HFF-Myc (cell line): ENCODE data around the gene DDX42.

Source experiments
- DNase-seq: peaks from one replicate; pipeline ENCODE4 v3.0.0-alpha.2; 2011; ENCODE audit warnings: low read depth; ENCODE audit errors: extremely low read depth
- H3K4me3 ChIP-seq: replicated peaks from 2 replicates; pipeline ENCODE4 v1.5.1; 2011; ENCODE audit warnings: low read depth, mild to moderate bottlenecking, control low read depth, low read length
- TF ChIP-seq, protein P1 (sequence below): IDR thresholded peaks from 2 replicates; pipeline ENCODE4 v1.5.1; 2012; ENCODE audit warnings: mild to moderate bottlenecking, low read depth, low read length, control low read depth; ENCODE audit errors: missing control alignments

DDX42 gene

DNA sequence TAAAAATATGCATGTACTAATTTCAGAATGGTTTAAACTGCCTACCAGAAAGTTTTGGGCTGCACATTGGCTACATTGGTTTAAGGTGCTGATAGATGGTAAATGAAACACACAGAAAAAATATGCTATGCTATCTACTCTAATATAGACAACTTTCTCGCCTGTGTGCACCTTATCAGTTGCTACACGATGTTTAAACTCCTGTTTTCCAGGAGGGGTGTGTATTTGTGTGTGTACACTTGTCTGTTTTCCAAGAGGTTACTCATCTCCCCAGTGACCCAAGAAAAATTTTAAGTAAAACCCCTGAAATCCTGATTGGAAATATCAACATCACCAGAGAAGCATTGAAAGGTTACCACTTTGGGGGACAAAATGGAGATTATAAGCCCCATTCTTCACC lies 31.6 kb downstream of the DDX42 start:
- DNase-seq, result no peak
- no peak overlapping the region for H3K4me3 ChIP-seq
- TF ChIP-seq, protein P1, sequence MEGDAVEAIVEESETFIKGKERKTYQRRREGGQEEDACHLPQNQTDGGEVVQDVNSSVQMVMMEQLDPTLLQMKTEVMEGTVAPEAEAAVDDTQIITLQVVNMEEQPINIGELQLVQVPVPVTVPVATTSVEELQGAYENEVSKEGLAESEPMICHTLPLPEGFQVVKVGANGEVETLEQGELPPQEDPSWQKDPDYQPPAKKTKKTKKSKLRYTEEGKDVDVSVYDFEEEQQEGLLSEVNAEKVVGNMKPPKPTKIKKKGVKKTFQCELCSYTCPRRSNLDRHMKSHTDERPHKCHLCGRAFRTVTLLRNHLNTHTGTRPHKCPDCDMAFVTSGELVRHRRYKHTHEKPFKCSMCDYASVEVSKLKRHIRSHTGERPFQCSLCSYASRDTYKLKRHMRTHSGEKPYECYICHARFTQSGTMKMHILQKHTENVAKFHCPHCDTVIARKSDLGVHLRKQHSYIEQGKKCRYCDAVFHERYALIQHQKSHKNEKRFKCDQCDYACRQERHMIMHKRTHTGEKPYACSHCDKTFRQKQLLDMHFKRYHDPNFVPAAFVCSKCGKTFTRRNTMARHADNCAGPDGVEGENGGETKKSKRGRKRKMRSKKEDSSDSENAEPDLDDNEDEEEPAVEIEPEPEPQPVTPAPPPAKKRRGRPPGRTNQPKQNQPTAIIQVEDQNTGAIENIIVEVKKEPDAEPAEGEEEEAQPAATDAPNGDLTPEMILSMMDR, result no peak

DNA sequence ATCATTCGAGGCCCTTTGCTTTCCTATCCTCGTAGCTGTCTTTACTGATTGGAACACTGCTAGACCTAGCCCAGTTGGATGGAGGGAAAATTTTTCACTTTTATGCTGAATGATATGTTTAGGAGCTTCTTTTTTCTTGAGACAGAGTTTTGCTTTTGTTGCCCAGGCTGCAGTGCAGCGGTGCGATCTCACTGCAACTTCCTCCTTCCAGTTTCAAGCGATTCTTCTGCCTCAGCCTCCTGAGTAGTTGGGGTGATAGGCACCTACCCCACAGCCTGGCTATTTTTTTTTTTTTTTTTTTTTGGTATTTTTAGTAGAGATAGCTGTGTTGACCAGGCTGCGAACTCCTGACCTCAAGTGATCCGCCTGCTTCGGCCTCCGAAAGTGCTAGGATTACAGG lies 36.0 kb downstream of the DDX42 start:
- TF ChIP-seq, protein P1, result no peak
- DNase-seq, result no peak
- no peak overlapping the region for H3K4me3 ChIP-seq

DNA sequence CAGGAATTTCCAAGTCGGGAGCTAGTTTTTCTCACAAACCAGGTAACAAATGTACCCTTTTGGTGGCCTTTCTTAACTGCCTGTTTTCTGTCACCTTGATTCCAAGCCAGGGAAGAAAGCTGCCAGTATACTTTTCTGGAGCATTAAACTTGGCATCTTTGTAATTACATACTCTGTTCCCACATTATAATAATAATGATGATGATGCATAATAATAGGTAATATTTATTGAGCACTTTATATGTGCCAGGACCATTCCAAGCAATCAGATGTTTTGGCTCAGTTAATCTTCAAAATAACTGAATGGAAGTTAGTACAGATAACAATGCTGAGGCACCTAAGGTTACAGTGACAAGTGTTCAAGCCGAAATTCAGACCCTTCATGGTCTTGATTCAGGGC lies 42.2 kb downstream of the DDX42 start:
- no peak overlapping the region for H3K4me3 ChIP-seq
- DNase-seq, result no peak
- TF ChIP-seq, protein P1, result no peak

DNA sequence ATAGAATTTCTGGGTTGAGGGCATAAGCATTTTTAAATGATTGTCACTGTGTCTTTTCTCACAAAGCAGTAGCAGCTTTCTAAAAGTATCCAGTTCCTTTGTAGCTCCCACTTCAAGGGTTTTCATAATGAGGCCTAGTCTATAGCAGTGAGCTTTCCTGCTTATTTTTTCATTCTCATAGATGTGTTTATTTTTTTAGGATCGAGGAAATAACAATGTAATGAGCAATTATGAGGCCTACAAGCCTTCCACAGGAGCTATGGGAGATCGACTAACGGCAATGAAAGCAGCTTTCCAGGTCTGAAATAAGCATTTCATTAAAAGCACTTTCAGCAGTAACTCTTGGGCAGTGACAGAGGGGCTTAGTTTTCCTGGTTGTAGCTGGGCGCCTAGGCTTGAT lies 42.7 kb downstream of the DDX42 start:
- no peak overlapping the region for H3K4me3 ChIP-seq
- DNase-seq, result no peak
- TF ChIP-seq, protein P1, result no peak

DNA sequence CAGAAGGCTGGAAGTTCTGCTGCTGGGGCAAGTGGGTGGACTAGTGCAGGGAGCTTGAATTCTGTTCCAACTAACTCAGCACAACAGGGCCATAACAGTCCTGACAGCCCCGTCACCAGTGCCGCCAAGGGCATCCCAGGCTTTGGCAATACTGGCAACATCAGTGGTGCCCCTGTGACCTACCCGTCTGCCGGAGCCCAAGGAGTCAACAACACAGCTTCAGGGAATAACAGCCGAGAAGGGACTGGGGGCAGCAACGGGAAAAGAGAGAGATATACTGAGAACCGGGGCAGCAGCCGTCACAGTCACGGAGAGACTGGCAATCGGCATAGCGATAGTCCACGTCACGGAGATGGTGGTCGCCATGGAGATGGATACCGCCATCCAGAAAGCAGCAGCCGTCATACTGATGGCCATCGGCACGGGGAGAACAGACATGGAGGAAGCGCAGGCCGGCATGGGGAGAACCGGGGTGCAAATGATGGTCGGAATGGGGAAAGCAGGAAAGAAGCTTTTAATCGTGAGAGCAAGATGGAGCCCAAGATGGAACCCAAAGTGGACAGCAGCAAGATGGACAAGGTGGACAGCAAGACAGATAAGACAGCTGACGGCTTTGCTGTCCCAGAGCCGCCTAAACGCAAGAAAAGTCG lies 43.9 kb downstream of the DDX42 start:
- H3K4me3 ChIP-seq, result no peak overlapping the region
- no peak for DNase-seq
- TF ChIP-seq, protein P1, result no peak

DNA sequence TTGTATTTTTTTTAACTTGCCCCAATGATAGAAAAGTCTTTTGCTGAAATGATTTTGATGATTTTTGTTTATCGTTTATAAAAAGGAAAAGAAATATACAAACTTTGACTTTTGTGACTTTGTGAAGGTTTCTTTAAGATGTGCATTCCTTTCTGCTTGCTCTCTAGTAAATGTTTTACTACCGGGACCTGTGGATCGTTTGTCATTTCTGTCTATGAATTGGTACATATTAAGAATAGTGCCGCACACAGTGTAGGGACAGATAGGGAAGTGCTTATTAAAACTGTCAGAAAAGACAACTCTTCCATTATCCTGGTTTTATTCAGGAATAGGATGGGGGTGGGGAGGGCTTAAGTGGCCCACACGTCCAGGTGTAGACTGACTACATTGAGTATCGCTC lies 45.2 kb downstream of the DDX42 start:
- H3K4me3 ChIP-seq, result no peak overlapping the region
- TF ChIP-seq, protein P1, result no peak
- no peak for DNase-seq
